H1 (cell line): Measurements from ENCODE around the gene ZNRF2. TPM values are rescaled to one million over a fixed set of nuclear protein-coding genes. Genes with fewer than 3 reads are reported as not detected.

ENCODE experiments used
- CTCF ChIA-PET: fragments of 300-600 bp; sonication (Branson Sonifier 250); formaldehyde crosslinking; loops from one replicate; lab custom pipeline; 2021; ENCODE audit not compliant: partially characterized antibody; lab: Charles Lee
- POLR2A ChIA-PET: fragments of 300-600 bp; sonication (Branson Sonifier 250); formaldehyde crosslinking; loops from one replicate; lab custom pipeline; 2021; ENCODE audit warnings: inconsistent platforms; ENCODE audit not compliant: partially characterized antibody; lab: Charles Lee
- DNase-seq, 2 experiments: peaks; one replicate each; pipeline versions ENCODE4 v3.0.0 to v3.0.0-alpha.2; 2010 to 2022; ENCODE audit warnings: low spot score in 2 of 2, low read depth in 1 of 2, mixed read lengths in 1 of 2
- FAIRE-seq: peaks from 2 replicates; lab custom pipeline; 2011; peaks lifted over from hg19 to GRCh38; lab: Jason Lieb, UNC
- H2AFZ ChIP-seq: 2 replicates; pipeline ENCODE4 v1.8.1; 2012; ENCODE audit warnings: low read length, inconsistent platforms
- H2AK5ac ChIP-seq: 2 replicates; pipeline ENCODE4 v1.6.1; 2013; ENCODE audit warnings: low read depth, low read length
- H2BK120ac ChIP-seq: replicated peaks from 2 replicates; pipeline ENCODE3; 2013; ENCODE audit warnings: low read depth, low read length, inconsistent platforms
- H2BK12ac ChIP-seq: 2 replicates; pipeline ENCODE4 v1.6.1; 2013; ENCODE audit warnings: low read depth, low read length
- H2BK15ac ChIP-seq: 2 replicates; pipeline ENCODE4 v1.6.1; 2013; ENCODE audit warnings: low read length
- H2BK20ac ChIP-seq: 2 replicates; pipeline ENCODE4 v1.6.1; 2013; ENCODE audit warnings: low read length
- H2BK5ac ChIP-seq: 2 replicates; pipeline ENCODE4 v1.6.1; 2013; ENCODE audit warnings: low read depth, low read length
- H3K14ac ChIP-seq: 2 replicates; pipeline ENCODE4 v1.6.1; 2013; ENCODE audit warnings: inconsistent platforms; ENCODE audit not compliant: insufficient read length
- H3K18ac ChIP-seq: 2 replicates; pipeline ENCODE4 v1.6.1; 2013; ENCODE audit warnings: low read length; ENCODE audit errors: extremely low read depth
- H3K23ac ChIP-seq: 2 replicates; pipeline ENCODE4 v1.6.1; 2013; ENCODE audit warnings: inconsistent platforms; ENCODE audit not compliant: insufficient read length
- H3K23me2 ChIP-seq: 2 replicates; pipeline ENCODE4 v1.6.1; 2013; ENCODE audit warnings: low read depth, low read length
- H3K27ac ChIP-seq: 2 replicates; pipeline ENCODE4 v1.6.1; 2011; ENCODE audit warnings: low read depth, low read length, inconsistent platforms
- H3K27me3 ChIP-seq, 4 experiments: replicated peaks in 1 of 4; 1 replicate in 1 of 4; 2 replicates in 3 of 4; pipeline versions ENCODE4 v1.6.1 to v1.8.1; 2011 to 2013; ENCODE audit warnings: low read length in 3 of 4, mild to moderate bottlenecking in 3 of 4, inconsistent platforms in 2 of 4, mixed read lengths in 2 of 4, moderate library complexity in 1 of 4; ENCODE audit not compliant: control insufficient read depth in 3 of 4, insufficient read depth in 3 of 4; ENCODE audit errors: extremely low read depth in 1 of 4
- H3K36me3 ChIP-seq, 4 experiments: 2 replicates each; pipeline versions ENCODE4 v1.6.1 to v1.8.1; 2011 to 2013; ENCODE audit warnings: mild to moderate bottlenecking in 4 of 4, low read length in 3 of 4, moderate library complexity in 2 of 4, control low read depth in 1 of 4, inconsistent platforms in 1 of 4; ENCODE audit not compliant: insufficient read depth in 4 of 4, control insufficient read depth in 2 of 4
- H3K4ac ChIP-seq: replicated peaks from 2 replicates; pipeline ENCODE3; 2013; ENCODE audit warnings: low read length, low read depth, mixed read lengths, inconsistent platforms; ENCODE audit not compliant: insufficient read length
- H3K4me1 ChIP-seq, 4 experiments: replicated peaks in 1 of 4; 1 replicate in 1 of 4; 2 replicates in 3 of 4; pipeline versions ENCODE4 v1.6.1 to v1.8.1; 2011 to 2013; ENCODE audit warnings: low read length in 3 of 4, inconsistent platforms in 2 of 4, mixed read lengths in 1 of 4; ENCODE audit not compliant: insufficient read depth in 4 of 4, control insufficient read depth in 3 of 4
- H3K4me2 ChIP-seq, 2 experiments: 2 replicates each; pipeline versions ENCODE4 v1.6.1 to v1.8.1; 2011 to 2013; ENCODE audit warnings: low read depth in 2 of 2, low read length in 2 of 2, control low read depth in 1 of 2, inconsistent platforms in 1 of 2, mild to moderate bottlenecking in 1 of 2; ENCODE audit not compliant: insufficient read depth in 1 of 2
- H3K4me3 ChIP-seq, 4 experiments: fragments of 200-600, 300-600 bp in 1 of 4; sonication (generic), shearing (Covaris generic), sonication (Bioruptor Twin) in 1 of 4; 2 replicates each; pipeline versions ENCODE4 v1.5.1 to v1.8.1; 2011 to 2016; ENCODE audit warnings: low read length in 4 of 4, low read depth in 3 of 4, control low read depth in 2 of 4, inconsistent platforms in 2 of 4, mild to moderate bottlenecking in 2 of 4, mixed read lengths in 1 of 4, moderate library complexity in 1 of 4; ENCODE audit not compliant: insufficient read depth in 2 of 4; ENCODE audit errors: extremely low read depth in 1 of 4
- H3K56ac ChIP-seq: replicated peaks from 2 replicates; pipeline ENCODE3; 2013; ENCODE audit warnings: low read depth, mild to moderate bottlenecking, mixed read lengths, low read length, inconsistent platforms; ENCODE audit not compliant: insufficient read length
- H3K79me1 ChIP-seq: 2 replicates; pipeline ENCODE4 v1.6.1; 2013; ENCODE audit warnings: low read depth, low read length, control low read depth
- H3K79me2 ChIP-seq, 2 experiments: 2 replicates each; pipeline versions ENCODE4 v1.6.1 to v1.8.1; 2012 to 2013; ENCODE audit warnings: low read length in 2 of 2, mild to moderate bottlenecking in 2 of 2, inconsistent platforms in 1 of 2; ENCODE audit not compliant: insufficient read depth in 2 of 2, control insufficient read depth in 1 of 2
- H3K9ac ChIP-seq, 4 experiments: replicated peaks in 1 of 4; 1 replicate in 1 of 4; 2 replicates in 3 of 4; pipeline versions ENCODE4 v1.6.1 to v1.8.1; 2011 to 2013; ENCODE audit warnings: low read depth in 3 of 4, low read length in 3 of 4, control low read depth in 2 of 4, mild to moderate bottlenecking in 2 of 4, moderate library complexity in 2 of 4, inconsistent platforms in 1 of 4; ENCODE audit errors: extremely low read depth in 1 of 4
- H3K9me3 ChIP-seq, 2 experiments: 2 replicates each; pipeline versions ENCODE4 v1.6.1 to v1.8.1; 2012 to 2013; ENCODE audit warnings: mild to moderate bottlenecking in 2 of 2, moderate library complexity in 2 of 2, control low read depth in 1 of 2, inconsistent platforms in 1 of 2, low read depth in 1 of 2, low read length in 1 of 2, mixed read lengths in 1 of 2; ENCODE audit not compliant: insufficient read depth in 2 of 2
- H4K20me1 ChIP-seq, 2 experiments: replicated peaks in 1 of 2; 2 replicates each; pipeline versions ENCODE3 to v1.8.1; 2011 to 2013; ENCODE audit warnings: inconsistent platforms in 2 of 2, low read length in 2 of 2, mild to moderate bottlenecking in 1 of 2; ENCODE audit not compliant: insufficient read depth in 2 of 2, control insufficient read depth in 1 of 2
- H4K5ac ChIP-seq: 2 replicates; pipeline ENCODE4 v1.6.1; 2013; ENCODE audit warnings: low read length, low read depth, mixed read lengths, inconsistent platforms; ENCODE audit not compliant: insufficient read length
- H4K8ac ChIP-seq: 2 replicates; pipeline ENCODE4 v1.8.0; 2013; ENCODE audit warnings: mild to moderate bottlenecking, moderate library complexity, low read length, inconsistent platforms; ENCODE audit not compliant: insufficient read depth; ENCODE audit errors: extremely low read depth
- H4K91ac ChIP-seq: replicated peaks from 2 replicates; pipeline ENCODE3; 2013; ENCODE audit warnings: low read length, mixed read lengths, inconsistent platforms; ENCODE audit not compliant: insufficient read length
- POLR2AphosphoS5 ChIP-seq: IDR thresholded peaks from 2 replicates; pipeline ENCODE4 v1.6.1; 2011; ENCODE audit warnings: low read depth, low read length
- RNF2 ChIP-seq: fragments of 200-900, 300-1000 bp; sonication (generic); IDR thresholded peaks from 2 replicates; pipeline ENCODE4 v1.7.1; 2016; ENCODE audit warnings: borderline replicate concordance, low read depth, mild to moderate bottlenecking, antibody characterized with exemption, low read length; ENCODE audit not compliant: poor library complexity, severe bottlenecking; ENCODE audit errors: missing control alignments
- SAP30 ChIP-seq: fragments of 300-600 bp; sonication (generic); IDR thresholded peaks from 2 replicates; pipeline ENCODE4 v1.7.1; 2012; ENCODE audit warnings: low read length, moderate library complexity, mild to moderate bottlenecking, inconsistent platforms; ENCODE audit not compliant: insufficient read depth, insufficient replicate concordance
- SIX5 ChIP-seq: IDR thresholded peaks from 2 replicates; pipeline ENCODE4 v1.6.1; 2011; ENCODE audit warnings: mild to moderate bottlenecking, low read depth, low read length
- ZNF274 ChIP-seq: IDR thresholded peaks from 2 replicates; pipeline ENCODE4 v1.7.0; 2012; ENCODE audit warnings: low read length, borderline replicate concordance; ENCODE audit errors: extremely low read depth
- WGBS, 2 experiments: shearing (Covaris generic) in 1 of 2; methylation state at CpG; one replicate each; pipeline versions ENCODE4 v1.1.6 to v1.1.7; 2013 to 2015; ENCODE audit warnings: low lambda C conversion rate in 2 of 2, mixed read lengths in 2 of 2, inconsistent platforms in 1 of 2, low coverage in 1 of 2, missing lambda C conversion rate in 1 of 2; ENCODE audit not compliant: insufficient replicate concordance in 2 of 2, insufficient coverage in 1 of 2, insufficient read length in 1 of 2; ENCODE audit errors: extremely low coverage in 1 of 2, missing lambda C conversion rate in 1 of 2; 5-methylcytosine and 5-hydroxymethylcytosine counted together
- polyA plus RNA-seq, 7 experiments: library from polyadenylated mRNA; depleted of rRNA in 3 of 7; stranded (reverse) in 5 of 7; unstranded in 2 of 7; fragments of >200 nt in 5 of 7; fragments of 200-250 nt in 2 of 7; gene quantifications; 1 replicate in 5 of 7; 2 replicates in 1 of 7; 4 replicates in 1 of 7; pipeline versions ENCODE4 v1.2.1 to v1.2.3, GENCODE V29; 2011 to 2013; ENCODE audit warnings: missing spikeins in 2 of 7, mixed read lengths in 2 of 7
- total RNA-seq: library from RNA; stranded (reverse); fragmentation: NEBNext Ultra II Directional; extraction: Animal tissue kit (Norgen Biotek cat#: 25700); gene quantifications from 2 replicates; pipeline ENCODE4 v1.2.1, GENCODE V29; 2021
- TF ChIP-seq, protein P1 (sequence below): IDR thresholded peaks from 2 replicates; pipeline ENCODE4 v1.6.1; 2012; ENCODE audit warnings: inconsistent platforms

ZNRF2 gene
- total and polyA plus RNA-seq, 2 of the 8 experiments (the other 6 are each of a cell fraction or from before 2014, with no cell fraction given) = 2.9 to 16.2 TPM

DNA sequence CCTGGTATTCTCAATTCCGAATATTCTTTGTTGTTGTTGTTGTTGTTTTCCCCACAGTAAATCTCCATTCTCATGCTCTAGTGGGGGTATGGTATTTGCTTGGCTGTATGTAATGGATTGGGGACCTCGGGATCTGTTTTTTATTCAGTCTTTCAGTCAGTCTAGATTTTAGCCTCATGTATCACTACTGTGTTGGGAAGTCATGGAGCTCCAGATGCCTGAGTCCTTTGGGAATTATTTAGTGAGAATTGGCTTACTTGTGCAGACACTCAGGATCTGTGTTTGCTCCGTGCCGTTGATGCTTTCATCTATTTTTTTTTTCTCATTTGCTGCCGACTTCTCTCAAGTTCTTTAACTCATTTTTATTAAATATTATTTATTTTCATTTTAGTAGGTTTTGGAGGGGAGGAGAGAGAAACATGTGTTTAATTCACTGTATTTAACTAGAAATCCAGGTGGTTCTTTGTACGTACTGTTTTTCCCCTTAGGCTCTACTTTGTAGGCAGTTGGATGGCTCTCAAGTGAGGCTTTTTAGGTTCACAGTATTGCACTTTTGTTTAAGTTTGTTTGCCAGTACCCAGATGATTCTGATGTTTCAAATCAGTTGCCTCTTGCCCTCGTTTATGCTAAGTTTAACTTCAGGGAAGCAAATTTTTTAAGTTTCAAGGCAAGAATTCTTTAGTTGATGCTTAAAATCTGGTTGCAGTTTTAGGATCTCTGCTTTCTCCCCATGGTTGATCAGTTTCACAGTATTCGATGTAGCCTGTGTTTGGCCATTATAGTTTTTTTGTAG, 36.9 kb downstream of the ZNRF2 start:
- no peaks in the 10 kb centered on the region for H3K27me3 ChIP-seq
- H3K56ac ChIP-seq = no peak overlapping the region
- H4K20me1 ChIP-seq = no peaks in the 10 kb centered on the region
- H3K9ac ChIP-seq = peak overlapping the region in 2 of 4 experiments; percentile 6 to 34; a peak in 1 of 7 replicates
- ChIA-PET CTCF (interaction anchor here (0.6 to 1.2 kb wide), 2 partner anchors 28 to 45 kb away, joined by 3 read pairs; no protein-coding TSS in a partner anchor), POLR2A (no interaction called here)
- no peak overlapping the region for H3K23ac ChIP-seq
- H3K4me1 ChIP-seq = peaks cover 4 to 23% (median 11%) of the 10 kb centered on the region in 4 experiments; a peak in 5 of 7 replicates
- TF ChIP-seq SAP30 = no peak
- TF ChIP-seq, protein P1, sequence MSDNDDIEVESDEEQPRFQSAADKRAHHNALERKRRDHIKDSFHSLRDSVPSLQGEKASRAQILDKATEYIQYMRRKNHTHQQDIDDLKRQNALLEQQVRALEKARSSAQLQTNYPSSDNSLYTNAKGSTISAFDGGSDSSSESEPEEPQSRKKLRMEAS = no peak
- TF ChIP-seq ZNF274 = no peak
- TF ChIP-seq POLR2AphosphoS5 = no peak
- no peak for TF ChIP-seq SIX5
- TF ChIP-seq RNF2 = no peak
- 0 out of 2 replicates have a peak overlapping the region, but pooled peaks have one; percentile 18 for H2BK5ac ChIP-seq
- no peaks in the 10 kb centered on the region; the same call in 1 of the 2 replicates for H3K79me1 ChIP-seq
- no peak overlapping the region for H4K91ac ChIP-seq
- H3K9me3 ChIP-seq = no peaks in the 10 kb centered on the region
- no peak overlapping the region for H4K8ac ChIP-seq
- no peak overlapping the region for H4K5ac ChIP-seq
- H3K27ac ChIP-seq = peak overlapping the region; percentile 39; the same call in 1 of the 2 replicates
- no peak overlapping the region for H2AK5ac ChIP-seq
- no peak overlapping the region for H2BK15ac ChIP-seq
- no peak overlapping the region; the same call in 1 of the 2 replicates for H2BK12ac ChIP-seq
- H3K4me2 ChIP-seq = peak overlapping the region; percentile 42 to 67
- H3K36me3 ChIP-seq = peaks cover 0 to 3% (median 0%) of the 10 kb centered on the region in 4 experiments; a peak in 1 of 8 replicates
- peak overlapping the region in 1 of 4 experiments; percentile 40; a peak in 4 of 8 replicates for H3K4me3 ChIP-seq
- 58% methylated on average over 8 of the region's 8 CpGs; no CpG with 5 or more reads in 1 of the 2 experiments for WGBS, 2 experiments
- peaks cover 0 to 83% of the 10 kb centered on the region in 2 experiments; a peak in 3 of 4 replicates for H3K79me2 ChIP-seq
- H2BK20ac ChIP-seq = 0 out of 2 replicates have a peak overlapping the region, but pooled peaks have one; percentile 11
- H3K23me2 ChIP-seq = no peaks in the 10 kb centered on the region
- DNase-seq (no peak), FAIRE-seq (peak; percentile 28)
- H3K4ac ChIP-seq = no peak overlapping the region
- no peak overlapping the region for H3K14ac ChIP-seq
- H2BK120ac ChIP-seq = no peak overlapping the region
- peak overlapping the region; percentile 3; the same call in 1 of the 2 replicates for H3K18ac ChIP-seq
- no peak overlapping the region for H2AFZ ChIP-seq
